Measurements from ENCODE around the gene ATG9B.

Gene ATG9B

DNA sequence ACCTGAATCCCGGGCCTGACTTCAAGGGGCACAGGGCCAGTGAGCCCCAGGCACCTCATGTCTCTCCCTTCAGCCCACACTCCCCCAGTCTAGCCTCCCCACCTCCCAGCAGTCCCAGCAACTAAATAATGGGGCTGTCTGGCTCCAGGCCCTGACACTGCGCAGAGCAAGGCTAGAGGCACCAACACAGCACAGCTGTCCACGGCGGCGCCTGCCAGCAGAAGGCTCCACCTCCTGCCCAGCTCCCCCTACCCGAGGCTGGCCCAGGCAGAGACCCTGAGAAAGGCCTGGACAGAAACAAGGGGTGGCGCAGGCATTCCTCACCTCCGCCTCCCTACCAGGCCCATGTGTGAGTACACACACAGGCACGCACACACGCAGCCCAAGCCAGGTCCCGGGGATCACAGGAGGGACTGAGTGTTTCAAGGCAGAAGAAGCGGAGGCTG is 52.2 kb downstream of the ATG9B start:
- no peak for DNase-seq (ENCODE audit: insufficient read length, low spot score)
- no peak for FAIRE-seq
- TF ChIP-seq POLR2A (IDR thresholded peaks at IDR 0.05; ENCODE audit: low read depth, low read length), result no peak
- TF ChIP-seq PAX5 (IDR thresholded peaks at IDR 0.05; ENCODE audit: insufficient read depth, low read length, severe bottlenecking), result no peak
- TF ChIP-seq SPI1 (IDR thresholded peaks at IDR 0.05; ENCODE audit: low read depth, low read length), result no peak
- no peak for TF ChIP-seq POU2F2 (IDR thresholded peaks at IDR 0.05; ENCODE audit: low read depth, low read length)

DNA sequence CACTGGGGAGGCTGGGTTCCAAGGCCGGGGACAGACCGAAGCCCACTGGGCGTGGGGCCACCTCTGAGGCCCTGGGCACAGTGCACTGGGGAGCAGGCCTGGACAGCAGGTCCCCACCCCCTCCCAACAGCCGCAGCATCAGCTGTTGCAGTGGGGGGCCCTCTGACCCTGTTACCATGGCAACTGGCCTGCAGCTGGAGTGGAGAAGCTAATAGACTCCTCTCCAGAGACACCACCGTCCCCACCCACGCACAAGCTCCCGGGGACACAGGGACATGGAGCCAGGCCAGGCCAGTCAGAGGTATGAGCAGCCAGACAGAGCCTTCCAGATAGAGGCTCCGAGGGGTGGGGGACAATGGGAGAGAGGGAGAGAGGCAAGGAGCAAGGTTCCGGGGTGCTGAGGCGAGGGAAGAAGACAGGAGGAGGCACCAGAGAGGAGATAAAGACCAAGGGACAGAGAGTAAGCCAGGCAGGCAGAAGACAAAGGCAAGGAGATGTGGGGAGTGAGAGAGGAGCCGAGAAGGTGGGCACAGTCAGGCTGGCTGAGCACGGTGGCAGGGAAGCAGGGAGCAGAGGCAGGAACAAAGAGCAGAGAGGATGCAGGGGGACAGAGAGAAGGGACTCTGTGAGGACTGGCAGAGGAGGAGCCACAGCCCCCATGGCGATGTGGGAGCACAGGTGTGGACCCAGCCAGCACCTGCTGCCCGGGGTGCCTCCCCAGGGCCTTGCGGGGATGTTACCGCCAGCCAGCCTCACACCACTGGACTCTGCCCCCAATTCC is 52.9 kb downstream of the ATG9B start:
- FAIRE-seq, result no peak
- TF ChIP-seq POU2F2 (IDR thresholded peaks at IDR 0.05; ENCODE audit: low read depth, low read length) (no peak), POLR2A (IDR thresholded peaks at IDR 0.05; ENCODE audit: low read depth, low read length) (no peak), TAF1 (IDR thresholded peaks at IDR 0.05; ENCODE audit: low read depth, low read length) (no peak), PAX5 (IDR thresholded peaks at IDR 0.05; ENCODE audit: insufficient read depth, low read length, severe bottlenecking) (no peak), POLR2AphosphoS5 (IDR thresholded peaks at IDR 0.05; ENCODE audit: low read depth, low read length) (no peak), SPI1 (IDR thresholded peaks at IDR 0.05; ENCODE audit: low read depth, low read length) (no peak)
- no peak for DNase-seq (ENCODE audit: insufficient read length, low spot score)

DNA sequence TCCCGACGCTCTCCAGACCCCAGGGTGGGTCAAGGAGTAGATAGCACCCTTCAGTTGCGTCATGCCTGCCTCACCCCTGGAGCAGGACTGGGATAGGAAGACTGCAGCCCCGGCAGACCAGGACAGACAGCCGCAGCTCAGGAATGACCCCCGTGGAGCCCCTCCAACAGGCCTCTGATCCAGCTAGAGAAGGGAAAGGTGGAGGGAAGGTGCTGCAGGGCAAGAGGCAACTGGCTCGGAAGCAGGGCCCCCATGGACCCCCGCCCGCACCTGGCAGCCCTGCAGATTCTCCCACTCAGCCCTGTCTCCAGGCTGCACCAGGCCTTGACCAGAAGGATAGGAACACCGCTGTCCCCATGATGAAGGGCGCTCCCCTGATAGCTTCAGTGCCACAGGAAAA is 53.9 kb downstream of the ATG9B start:
- no peak for DNase-seq (ENCODE audit: insufficient read length, low spot score)
- no peak for FAIRE-seq
- TF ChIP-seq POU2F2 (IDR thresholded peaks at IDR 0.05; ENCODE audit: low read depth, low read length) (no peak), PAX5 (IDR thresholded peaks at IDR 0.05; ENCODE audit: insufficient read depth, low read length, severe bottlenecking) (no peak), POLR2A (IDR thresholded peaks at IDR 0.05; ENCODE audit: low read depth, low read length) (no peak), TAF1 (IDR thresholded peaks at IDR 0.05; ENCODE audit: low read depth, low read length) (no peak), POLR2AphosphoS5 (IDR thresholded peaks at IDR 0.05; ENCODE audit: low read depth, low read length) (no peak)

DNA sequence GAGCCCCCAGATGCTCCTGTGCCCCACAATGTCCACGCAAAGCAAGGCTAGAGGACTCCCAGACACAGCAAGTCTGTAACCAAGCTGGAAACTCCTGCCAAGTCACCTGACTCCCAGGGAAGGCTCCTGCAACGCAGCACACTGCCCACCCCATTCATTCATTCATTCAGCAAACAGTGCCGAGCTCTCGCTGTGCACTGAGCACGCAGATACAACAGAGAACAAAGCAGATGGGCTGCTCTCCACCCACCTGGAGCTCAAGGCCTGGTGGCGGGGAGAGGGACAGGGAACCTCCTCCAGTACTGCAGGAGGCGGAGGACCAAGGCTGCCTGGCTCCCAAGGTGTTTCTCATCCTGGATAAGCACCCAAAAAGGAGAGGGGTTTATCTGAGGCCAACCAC is 54.8 kb downstream of the ATG9B start:
- FAIRE-seq (no peak), DNase-seq (ENCODE audit: insufficient read length, low spot score) (no peak)
- no peak for TF ChIP-seq TAF1 (IDR thresholded peaks at IDR 0.05; ENCODE audit: low read depth, low read length)
- no peak for TF ChIP-seq POLR2A (IDR thresholded peaks at IDR 0.05; ENCODE audit: low read depth, low read length)
- no peak for TF ChIP-seq POU2F2 (IDR thresholded peaks at IDR 0.05; ENCODE audit: low read depth, low read length)
- no peak for TF ChIP-seq PAX5 (IDR thresholded peaks at IDR 0.05; ENCODE audit: insufficient read depth, low read length, severe bottlenecking)
- TF ChIP-seq SPI1 (IDR thresholded peaks at IDR 0.05; ENCODE audit: low read depth, low read length), result no peak
- TF ChIP-seq POLR2AphosphoS5 (IDR thresholded peaks at IDR 0.05; ENCODE audit: low read depth, low read length), result no peak

DNA sequence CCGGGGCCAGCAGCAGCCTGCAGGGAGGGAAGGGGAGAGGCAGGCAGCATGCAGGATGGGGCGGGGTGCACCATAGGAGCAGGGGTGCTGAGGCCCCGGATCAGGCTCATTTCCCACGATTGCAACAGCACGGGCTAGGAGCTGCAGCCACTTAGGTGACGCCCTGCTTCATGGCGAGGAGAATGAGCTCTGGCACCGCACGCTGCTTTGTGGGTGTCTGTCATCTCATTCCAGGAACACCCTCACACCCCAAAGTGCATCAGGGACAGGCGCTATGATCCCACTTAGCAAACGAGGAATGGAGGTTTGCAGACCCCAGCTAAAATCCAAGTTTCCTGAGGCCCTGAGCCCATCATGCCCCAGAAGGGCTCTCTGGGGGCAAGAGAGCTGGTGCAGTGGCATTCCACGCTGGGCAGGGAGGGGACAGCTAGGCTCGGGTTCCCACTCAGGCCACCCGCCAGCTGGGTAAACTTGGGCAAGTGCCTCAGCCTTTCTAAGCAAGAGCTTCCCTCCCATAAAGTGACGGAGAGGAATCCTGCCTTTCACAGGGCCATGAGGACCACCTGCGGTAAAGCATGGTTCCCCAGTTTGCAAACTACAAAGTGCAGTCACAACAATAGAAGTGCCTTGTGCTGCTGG is 55.4 kb downstream of the ATG9B start:
- DNase-seq (ENCODE audit: insufficient read length, low spot score) (no peak), FAIRE-seq (no peak)

DNA sequence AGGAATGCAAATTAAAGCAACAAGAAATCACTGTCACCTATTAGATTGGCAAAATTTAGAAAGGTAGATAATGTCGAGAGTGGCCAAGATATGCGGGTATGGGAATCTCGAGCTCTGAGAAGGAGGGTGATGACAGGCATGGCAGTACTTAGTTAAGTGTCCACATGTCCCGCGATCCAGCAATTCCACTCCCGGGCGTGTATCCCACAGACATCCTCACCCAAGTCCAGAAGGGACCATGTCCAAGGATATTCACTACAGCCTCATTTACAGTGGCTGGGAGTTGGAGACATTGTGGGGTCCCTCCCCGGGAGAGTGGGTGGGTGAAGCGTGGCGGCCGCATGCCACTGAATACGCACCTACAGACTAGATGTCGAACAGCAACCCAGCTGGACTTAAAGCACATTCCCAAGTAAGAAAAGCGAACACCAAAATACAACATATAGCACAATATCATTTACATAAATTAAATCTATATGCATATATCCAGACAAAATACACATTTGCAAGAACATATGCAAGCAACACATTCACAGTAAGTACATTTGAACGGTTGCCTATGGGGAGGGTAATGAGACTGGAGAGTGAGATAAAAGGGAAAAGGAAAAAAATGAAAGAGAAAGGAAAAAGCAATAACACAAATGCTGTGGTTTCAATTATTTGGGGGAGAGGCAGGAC is 56.1 kb downstream of the ATG9B start:
- DNase-seq (ENCODE audit: insufficient read length, low spot score) (no peak), FAIRE-seq (no peak)
- TF ChIP-seq POU2F2 (IDR thresholded peaks at IDR 0.05; ENCODE audit: low read depth, low read length), result no peak
- no peak for TF ChIP-seq POLR2AphosphoS5 (IDR thresholded peaks at IDR 0.05; ENCODE audit: low read depth, low read length)
- no peak for TF ChIP-seq POLR2A (IDR thresholded peaks at IDR 0.05; ENCODE audit: low read depth, low read length)
- no peak for TF ChIP-seq SPI1 (IDR thresholded peaks at IDR 0.05; ENCODE audit: low read depth, low read length)
- no peak for TF ChIP-seq PAX5 (IDR thresholded peaks at IDR 0.05; ENCODE audit: insufficient read depth, low read length, severe bottlenecking)
- no peak for TF ChIP-seq TAF1 (IDR thresholded peaks at IDR 0.05; ENCODE audit: low read depth, low read length)

More for the DNA sequence above, 55.4 kb downstream of the ATG9B start:
- no peak for TF ChIP-seq PAX5 (IDR thresholded peaks at IDR 0.05; ENCODE audit: insufficient read depth, low read length, severe bottlenecking)
- no peak for TF ChIP-seq POLR2AphosphoS5 (IDR thresholded peaks at IDR 0.05; ENCODE audit: low read depth, low read length)
- TF ChIP-seq TAF1 (IDR thresholded peaks at IDR 0.05; ENCODE audit: low read depth, low read length), result no peak
- TF ChIP-seq POLR2A (IDR thresholded peaks at IDR 0.05; ENCODE audit: low read depth, low read length), result no peak
- no peak for TF ChIP-seq POU2F2 (IDR thresholded peaks at IDR 0.05; ENCODE audit: low read depth, low read length)
- no peak for TF ChIP-seq SPI1 (IDR thresholded peaks at IDR 0.05; ENCODE audit: low read depth, low read length)

DNA sequence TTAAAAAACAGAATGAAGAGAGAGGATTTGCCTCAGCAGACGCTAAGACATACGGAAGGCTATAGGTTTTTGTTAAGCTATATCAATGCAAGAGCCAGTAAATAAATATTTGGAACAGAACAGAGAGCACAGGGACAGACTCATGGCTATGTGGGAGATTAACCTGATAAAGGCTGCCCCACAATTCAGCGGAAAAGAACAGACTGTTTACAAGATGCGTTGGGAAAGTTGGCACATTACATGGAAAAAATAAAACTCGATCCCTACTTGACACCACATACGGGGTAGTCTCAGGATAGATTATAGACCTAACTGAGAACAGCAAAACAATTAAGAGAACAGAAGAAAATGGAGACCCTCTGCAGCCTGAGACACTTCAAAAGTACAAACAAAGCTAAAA is 56.9 kb downstream of the ATG9B start:
- TF ChIP-seq POU2F2 (IDR thresholded peaks at IDR 0.05; ENCODE audit: low read depth, low read length), result no peak
- TF ChIP-seq SPI1 (IDR thresholded peaks at IDR 0.05; ENCODE audit: low read depth, low read length), result no peak
- no peak for TF ChIP-seq PAX5 (IDR thresholded peaks at IDR 0.05; ENCODE audit: insufficient read depth, low read length, severe bottlenecking)
- TF ChIP-seq TAF1 (IDR thresholded peaks at IDR 0.05; ENCODE audit: low read depth, low read length), result no peak
- TF ChIP-seq POLR2A (IDR thresholded peaks at IDR 0.05; ENCODE audit: low read depth, low read length), result no peak
- no peak for TF ChIP-seq POLR2AphosphoS5 (IDR thresholded peaks at IDR 0.05; ENCODE audit: low read depth, low read length)
- FAIRE-seq, result no peak
- DNase-seq (ENCODE audit: insufficient read length, low spot score), result no peak

DNA sequence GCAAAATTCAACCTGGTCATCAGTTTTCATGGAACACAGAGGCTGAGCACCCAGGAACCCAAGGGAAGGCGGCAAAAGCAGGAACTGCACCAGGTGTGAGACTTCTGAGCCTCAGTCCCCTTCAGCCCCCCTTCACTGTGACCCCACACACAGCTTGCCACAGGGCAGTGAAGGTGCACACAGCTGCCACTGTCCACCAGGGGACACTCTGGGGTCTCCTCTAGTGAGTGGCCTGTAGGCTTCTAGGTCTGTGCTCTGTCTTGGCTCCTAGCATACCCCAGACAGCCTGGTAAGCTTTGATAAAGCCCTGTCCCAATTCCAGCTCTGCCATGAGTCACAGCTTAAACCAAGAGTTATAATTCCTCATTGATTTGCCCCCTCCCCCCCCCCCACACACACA is 58.3 kb downstream of the ATG9B start:
- no peak for TF ChIP-seq POU2F2 (IDR thresholded peaks at IDR 0.05; ENCODE audit: low read depth, low read length)
- TF ChIP-seq POLR2AphosphoS5 (IDR thresholded peaks at IDR 0.05; ENCODE audit: low read depth, low read length), result no peak
- no peak for TF ChIP-seq TAF1 (IDR thresholded peaks at IDR 0.05; ENCODE audit: low read depth, low read length)
- no peak for TF ChIP-seq PAX5 (IDR thresholded peaks at IDR 0.05; ENCODE audit: insufficient read depth, low read length, severe bottlenecking)
- TF ChIP-seq POLR2A (IDR thresholded peaks at IDR 0.05; ENCODE audit: low read depth, low read length), result no peak
- DNase-seq (ENCODE audit: insufficient read length, low spot score), result no peak
- FAIRE-seq, result no peak

DNA sequence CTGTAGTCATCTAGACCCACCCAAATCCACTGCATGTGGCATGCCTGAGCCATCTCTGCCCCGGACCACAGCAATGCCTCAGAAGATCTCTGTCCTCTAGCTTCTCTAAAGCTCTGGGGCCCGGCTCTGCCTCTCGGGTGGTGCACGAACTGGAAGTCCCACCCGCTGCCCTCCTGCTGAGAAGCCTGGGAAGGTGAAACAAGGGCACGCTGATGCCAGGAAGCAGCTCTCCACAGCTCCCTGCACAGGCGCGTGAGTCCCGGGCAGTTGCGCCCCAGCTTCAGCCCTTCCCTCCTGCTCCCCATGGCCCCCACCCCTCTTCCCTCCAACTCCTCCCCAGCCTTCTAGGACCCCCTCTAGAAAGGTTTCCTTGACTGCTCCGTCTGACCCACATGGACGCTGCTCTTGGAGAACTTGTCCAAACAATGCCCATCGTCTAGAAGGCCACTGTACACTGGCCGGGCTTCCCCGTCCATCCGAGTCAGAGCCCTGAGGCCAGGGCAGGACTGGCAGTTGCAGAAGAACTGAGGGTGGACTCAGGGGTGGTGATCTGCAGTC is 58.9 kb downstream of the ATG9B start:
- no peak for TF ChIP-seq SPI1 (IDR thresholded peaks at IDR 0.05; ENCODE audit: low read depth, low read length)
- TF ChIP-seq TAF1 (IDR thresholded peaks at IDR 0.05; ENCODE audit: low read depth, low read length), result no peak
- no peak for TF ChIP-seq POU2F2 (IDR thresholded peaks at IDR 0.05; ENCODE audit: low read depth, low read length)
- no peak for TF ChIP-seq POLR2AphosphoS5 (IDR thresholded peaks at IDR 0.05; ENCODE audit: low read depth, low read length)
- no peak for TF ChIP-seq POLR2A (IDR thresholded peaks at IDR 0.05; ENCODE audit: low read depth, low read length)
- TF ChIP-seq PAX5 (IDR thresholded peaks at IDR 0.05; ENCODE audit: insufficient read depth, low read length, severe bottlenecking), result no peak
- DNase-seq (ENCODE audit: insufficient read length, low spot score), result no peak
- FAIRE-seq, result no peak
